GM19438 (cell line): ENCODE results near the gene EXD3.

ENCODE experiments used
- ATAC-seq: cut with Tn5 transposase; IDR thresholded peaks from one replicate; pipeline ENCODE4 v1.9.1; 2021; ENCODE audit warnings: low read depth; ENCODE audit not compliant: unreplicated experiment

The EXD3 gene

DNA sequence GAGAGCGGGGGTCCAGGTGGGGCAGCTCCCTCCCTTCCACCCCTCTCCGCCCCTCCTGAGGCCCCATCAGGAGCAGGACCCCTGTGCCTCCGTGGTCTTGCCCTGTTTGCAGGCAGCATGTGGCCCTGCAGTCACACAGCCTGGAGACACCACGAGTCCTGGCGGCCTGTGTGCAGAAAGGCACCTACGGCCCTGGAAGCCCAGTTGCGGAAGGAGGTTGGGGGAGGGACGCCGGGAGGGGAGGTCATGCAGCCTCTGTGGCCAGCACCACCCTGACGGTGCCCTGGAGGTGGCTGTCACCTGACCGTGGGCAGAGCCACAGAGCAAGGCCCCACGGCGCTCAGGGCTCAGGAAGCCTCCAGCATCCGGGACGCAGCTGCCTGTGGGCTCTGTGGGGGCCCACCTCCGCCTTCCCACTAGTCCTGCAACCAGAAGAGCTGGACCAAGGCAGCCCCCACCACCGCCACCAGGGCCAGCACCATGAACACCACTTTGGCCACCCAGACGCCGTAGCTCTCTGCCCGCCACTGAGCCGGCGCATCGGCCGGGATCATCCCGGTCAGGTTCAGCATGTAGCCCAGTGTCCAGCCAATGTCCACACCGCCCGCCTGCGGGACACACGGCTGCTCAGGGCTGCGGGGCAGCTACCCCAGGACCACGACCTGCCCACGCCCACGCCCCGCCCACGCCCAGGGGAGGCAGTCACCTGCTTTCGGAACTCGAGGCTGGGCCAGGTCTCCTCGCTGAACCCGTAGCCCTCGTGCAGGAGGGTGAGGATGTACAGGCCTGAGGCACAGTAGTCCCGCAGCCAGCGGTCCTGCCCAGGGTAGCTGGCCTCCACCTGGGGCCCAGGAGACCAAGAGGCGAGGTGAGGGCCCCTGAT, 11.8 kb upstream of the EXD3 start:
- ATAC-seq: no peak

GRCh38 chr9:137433916-137434431, 11.0 kb upstream of the EXD3 start:
- ATAC-seq: no peak

GRCh38 chr9:137433349-137433915, 10.5 kb upstream of the EXD3 start:
- ATAC-seq: no peak

- no peak for ATAC-seq
Measured at GRCh38 chr9:137432687-137433348, 9.9 kb upstream of the EXD3 start.

DNA sequence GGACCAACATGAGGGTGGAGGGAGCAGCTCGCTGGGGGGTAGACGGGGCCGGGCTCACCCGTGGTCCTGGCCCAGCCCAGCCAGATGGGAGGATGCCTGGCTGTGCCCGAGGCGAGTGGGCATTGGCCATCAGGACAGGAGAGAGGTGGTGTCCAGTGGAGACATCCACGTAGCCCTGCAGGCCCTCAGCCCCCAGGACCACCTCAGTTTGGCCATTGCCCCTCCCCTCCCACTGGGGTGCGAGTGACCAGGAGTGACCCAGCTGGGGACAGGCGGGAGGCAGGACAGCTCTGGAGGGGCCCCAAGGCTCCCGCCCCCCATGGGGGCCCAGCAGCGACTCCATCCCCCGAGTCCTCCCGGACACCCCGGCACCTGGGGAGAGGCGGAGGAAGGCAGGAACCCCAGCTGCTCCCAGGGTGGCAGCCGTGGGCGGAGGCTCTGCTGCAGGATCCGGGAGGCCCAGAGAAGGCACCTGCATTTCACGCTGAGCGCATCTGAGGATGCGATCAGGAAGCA, 8.5 kb upstream of the EXD3 start:
- ATAC-seq: no peak

DNA sequence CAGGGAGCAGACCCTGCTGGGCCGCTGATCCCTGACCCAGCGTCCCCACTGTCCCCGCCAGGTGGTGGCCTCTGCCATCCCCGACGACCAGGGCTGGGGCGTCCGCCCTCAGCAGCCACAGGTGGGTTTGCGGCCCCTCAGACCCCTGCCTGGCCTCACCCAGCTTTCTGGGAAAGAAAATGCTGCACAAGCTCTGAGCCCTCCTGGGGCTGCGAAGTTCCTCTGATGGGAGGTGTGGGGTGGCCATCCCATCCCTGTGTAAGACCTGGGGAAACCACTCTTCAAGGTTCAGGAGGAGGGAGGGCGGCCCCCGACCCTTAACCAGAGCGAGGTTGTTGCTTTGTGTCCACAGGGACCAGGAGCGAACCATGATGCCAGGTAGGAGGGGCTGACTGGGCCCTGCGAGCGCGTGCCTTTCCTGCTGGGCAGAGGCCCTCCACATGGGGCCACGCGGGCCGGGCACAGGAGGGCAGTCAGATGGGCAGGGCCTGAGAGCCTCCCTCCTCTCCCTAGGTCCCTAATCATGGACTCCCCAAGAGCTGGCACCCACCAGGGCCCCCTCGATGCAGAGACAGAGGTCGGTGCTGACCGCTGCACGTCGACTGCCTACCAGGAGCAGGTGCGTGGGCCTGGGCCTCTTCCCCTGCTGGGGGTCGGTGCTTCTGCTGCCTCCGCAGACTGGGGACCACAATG, 7.9 kb upstream of the EXD3 start:
- ATAC-seq: no peak

- ATAC-seq: no peak
Measured at GRCh38 chr9:137429974-137430722, 7.2 kb upstream of the EXD3 start.

DNA sequence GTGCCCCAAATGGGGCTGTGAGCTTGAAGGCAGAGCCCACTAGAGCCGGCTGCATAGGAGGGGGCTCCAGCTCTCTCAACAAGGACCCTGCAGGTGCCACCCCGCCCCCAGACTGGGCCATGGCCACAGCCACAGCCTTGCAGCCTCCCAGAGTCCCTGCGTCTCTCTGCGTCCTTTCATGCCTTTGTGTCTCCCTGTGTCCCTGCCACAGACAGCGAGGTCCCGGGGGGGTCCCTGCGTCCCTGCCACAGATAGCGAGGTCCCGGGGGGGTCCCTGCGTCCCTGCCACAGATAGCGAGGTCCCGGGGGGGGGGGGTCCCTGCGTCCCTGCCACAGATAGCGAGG, 6.6 kb upstream of the EXD3 start:
- no peak for ATAC-seq

- ATAC-seq: no peak
Measured at GRCh38 chr9:137428841-137429545, 6.0 kb upstream of the EXD3 start.

GRCh38 chr9:137428311-137428630, 5.3 kb upstream of the EXD3 start:
- ATAC-seq: no peak

DNA sequence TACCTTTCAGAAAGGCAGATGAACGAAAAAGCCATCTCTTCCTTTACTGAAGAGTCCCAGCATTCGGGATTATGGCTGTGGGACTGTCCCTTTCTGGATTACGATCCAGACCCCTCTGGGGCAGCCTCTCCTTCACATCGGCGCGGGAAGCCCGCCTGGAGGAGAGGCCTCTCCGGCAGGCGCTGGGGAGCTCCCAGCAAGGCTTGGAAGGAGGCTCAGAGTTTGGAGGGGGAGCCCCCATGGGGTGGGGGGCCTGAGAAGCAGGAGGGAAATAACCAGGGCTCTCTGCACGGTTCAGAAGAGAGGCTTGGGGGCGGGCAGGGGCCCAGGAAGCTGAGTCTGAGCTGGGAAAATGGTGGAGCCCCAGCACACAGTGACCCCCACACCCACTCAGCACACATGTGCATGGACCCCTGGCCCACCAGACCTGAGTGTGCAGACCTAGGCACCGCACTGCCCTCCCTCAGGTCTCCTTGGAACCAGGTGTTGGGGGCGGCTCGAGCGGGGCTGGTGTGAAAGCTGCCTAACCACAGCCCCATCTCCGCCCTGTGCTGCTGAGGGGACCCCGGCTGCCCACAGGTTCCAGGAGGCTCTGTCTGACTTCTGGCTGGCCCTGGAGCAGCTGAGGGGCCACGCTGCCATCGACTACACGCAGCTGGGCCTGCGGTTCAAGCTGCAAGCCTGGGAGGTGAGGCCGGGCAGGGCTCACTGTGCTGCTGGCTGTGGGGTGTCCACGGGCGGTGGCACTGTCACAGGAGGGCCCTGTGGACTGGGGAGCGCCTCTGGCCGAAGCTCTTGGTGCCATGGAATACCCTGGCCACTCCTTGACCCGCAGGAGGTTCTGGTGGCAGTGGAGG, 4.7 kb upstream of the EXD3 start:
- no peak for ATAC-seq

GRCh38 chr9:137426018-137426681, 3.2 kb upstream of the EXD3 start:
- no peak for ATAC-seq

DNA sequence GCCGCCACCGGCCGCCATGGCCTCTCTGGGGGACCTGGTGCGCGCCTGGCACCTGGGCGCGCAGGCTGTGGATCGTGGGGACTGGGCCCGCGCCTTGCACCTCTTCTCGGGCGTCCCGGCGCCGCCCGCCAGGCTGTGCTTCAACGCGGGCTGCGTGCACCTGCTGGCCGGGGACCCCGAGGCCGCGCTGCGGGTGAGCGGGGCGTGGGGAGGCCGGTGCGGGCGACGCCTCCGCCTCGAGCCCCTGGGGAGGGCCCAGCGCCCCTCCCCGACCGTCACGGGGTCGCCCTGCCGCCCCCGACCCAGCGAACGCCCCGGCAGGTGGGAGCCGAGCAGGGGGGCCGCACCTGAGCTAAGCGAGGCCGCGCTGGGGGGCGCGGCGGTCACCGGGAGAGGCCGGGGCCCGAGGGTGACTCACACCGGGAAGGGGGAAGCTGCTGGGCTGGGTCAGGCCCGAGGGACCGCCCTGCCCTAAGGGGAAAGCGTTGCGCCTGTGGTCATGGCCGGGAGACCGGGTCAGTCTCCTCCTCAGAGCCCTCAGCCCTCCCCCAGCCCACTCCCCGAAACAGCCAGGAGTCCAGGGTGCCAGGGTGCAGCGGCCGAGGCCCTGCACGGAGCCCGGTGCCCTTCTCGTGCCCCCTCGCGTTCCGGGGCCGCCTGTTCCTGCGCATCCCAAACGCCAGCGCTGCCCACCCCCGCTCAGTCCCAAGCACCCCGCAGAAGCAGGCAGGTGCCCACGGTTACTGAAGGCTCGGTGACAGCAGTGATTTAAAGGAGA, 741 bp upstream of the EXD3 start:
- ATAC-seq: peak; percentile 29

DNA sequence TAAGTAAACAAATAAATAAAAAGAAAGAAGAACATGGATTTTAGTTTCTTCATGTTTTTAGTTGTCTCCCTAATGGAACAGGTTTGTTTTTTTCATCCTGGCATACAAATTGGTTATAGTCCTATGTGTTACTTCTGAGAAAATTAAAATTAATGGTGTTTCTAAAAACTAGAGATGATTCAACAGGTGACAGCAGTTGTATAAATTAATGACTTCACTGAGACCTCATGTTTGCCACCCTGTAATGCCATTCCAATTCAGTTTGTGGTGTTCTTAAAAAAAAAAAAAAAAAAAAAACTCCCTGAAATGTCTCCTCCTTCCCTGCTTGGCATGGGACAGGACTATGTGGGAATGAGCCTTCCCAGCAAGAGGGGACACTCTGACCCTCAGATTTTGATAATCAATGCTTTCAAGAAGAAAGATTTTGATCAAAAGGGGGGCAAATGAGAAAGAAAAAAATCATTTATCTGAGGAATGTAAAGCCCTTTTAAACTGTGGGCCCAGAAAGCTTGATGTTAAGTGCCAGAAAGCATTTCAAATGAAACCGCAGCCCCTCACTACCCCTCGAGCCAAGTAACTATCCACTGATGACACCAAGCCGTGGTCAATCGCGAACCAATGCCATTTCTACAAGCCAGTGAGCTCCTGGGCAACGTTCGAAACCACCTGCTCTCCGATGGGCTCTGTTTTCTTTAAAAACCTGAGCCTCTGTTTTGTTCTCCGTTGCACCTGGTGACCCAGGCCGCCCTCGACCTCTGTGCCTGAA, 941 bp downstream of the EXD3 start:
- no peak for ATAC-seq

- no peak for ATAC-seq
Measured at GRCh38 chr9:137417161-137418021, 5.6 kb downstream of the EXD3 start.
